Tongue (tissue), 2 donors: Measurements from ENCODE around the gene ARTN. TPM values are rescaled to one million over a fixed set of nuclear protein-coding genes. Genes with fewer than 3 reads are reported as not detected.

Experiments used
- DNase-seq: peaks from one replicate; pipeline ENCODE4 v3.0.0-alpha.2; 2015
- total RNA-seq: library from RNA; depleted of rRNA; stranded (reverse); fragments of >200 nt; gene quantifications from one replicate; pipeline ENCODE4 v1.2.3, GENCODE V29; 2014

The ARTN gene
- total RNA-seq, 1 donor from 2014 or later = 0.82 TPM

- DNase-seq = no peak
Measured at GRCh38 chr1:43985984-43986595, 52.5 kb downstream of the ARTN start.

GRCh38 chr1:43986712-43987111 lies 53.1 kb downstream of the ARTN start:
- no peak for DNase-seq

Other genes starting within 250 kb of the ARTN start
- gene ST3GAL3, start 226.3 kb upstream of the ARTN start, total RNA-seq = 26.0 TPM
- 25.4 TPM for gene IPO13, start 13.1 kb downstream of the ARTN start, total RNA-seq
- gene DPH2, start 36.2 kb downstream of the ARTN start, total RNA-seq = 12.2 TPM
- 27.6 TPM for gene ATP6V0B, start 41.2 kb downstream of the ARTN start, total RNA-seq
- gene B4GALT2, start 45.4 kb downstream of the ARTN start, total RNA-seq = 19.6 TPM
- 3.2 TPM for gene CCDC24, start 57.8 kb downstream of the ARTN start, total RNA-seq
- gene SLC6A9, start 97.7 kb downstream of the ARTN start, total RNA-seq = 3.7 TPM
- 0.41 TPM for gene KLF17, start 185.0 kb downstream of the ARTN start, total RNA-seq
- not detected for gene KLF18, start 207.8 kb downstream of the ARTN start, total RNA-seq